SK-N-SH treated with all-trans-retinoic acid at 6 μM for 48 hours (cell line): ENCODE measurements around the gene ELK1.

Experiments used
- ATAC-seq: fragments of 200-7000 bp; cut with Tn5 transposase; 3 replicates; pipeline ENCODE4 v1.9.1; 2020; ENCODE audit warnings: mild to moderate bottlenecking, moderate library complexity
- BACH2 ChIP-seq: fragments of 250-450 bp; sonication (Bioruptor Pico); IDR thresholded peaks from 2 replicates; pipeline ENCODE4 v1.9.0; 2021; ENCODE audit warnings: mild to moderate bottlenecking, borderline replicate concordance
- CREB5 ChIP-seq: fragments of 250-450 bp; sonication (Bioruptor Pico); IDR thresholded peaks from 2 replicates; pipeline ENCODE4 v1.5.1; 2020; ENCODE audit warnings: low read depth, mild to moderate bottlenecking, moderate library complexity
- CSDC2 ChIP-seq: fragments of 250-450 bp; sonication (Bioruptor Pico); IDR thresholded peaks from 2 replicates; pipeline ENCODE4 v1.5.0; 2020; ENCODE audit warnings: mild to moderate bottlenecking, moderate library complexity
- CSRNP3 ChIP-seq: fragments of 250-450 bp; sonication (Bioruptor Pico); IDR thresholded peaks from 2 replicates; pipeline ENCODE4 v1.5.1; 2021; ENCODE audit warnings: mild to moderate bottlenecking, moderate library complexity
- ESRRG ChIP-seq: fragments of 250-450 bp; sonication (Bioruptor Pico); IDR thresholded peaks from 2 replicates; pipeline ENCODE4 v1.6.1; 2021; ENCODE audit warnings: mild to moderate bottlenecking
- GLIS3 ChIP-seq: fragments of 250-450 bp; sonication (Bioruptor Pico); IDR thresholded peaks from 2 replicates; pipeline ENCODE4 v1.5.0; 2020; ENCODE audit warnings: mild to moderate bottlenecking, moderate library complexity
- ISL1 ChIP-seq: fragments of 250-450 bp; sonication (Bioruptor Pico); IDR thresholded peaks from 2 replicates; pipeline ENCODE4 v2.1.2; 2022; ENCODE audit warnings: mild to moderate bottlenecking, moderate library complexity
- OSR1 ChIP-seq: fragments of 250-450 bp; sonication (Bioruptor Pico); IDR thresholded peaks from 2 replicates; pipeline ENCODE4 v1.8.0; 2022; ENCODE audit warnings: moderate library complexity, mild to moderate bottlenecking, inconsistent platforms
- PATZ1 ChIP-seq: fragments of 250-450 bp; sonication (Bioruptor Pico); IDR thresholded peaks from 2 replicates; pipeline ENCODE4 v1.8.0; 2020; ENCODE audit warnings: mild to moderate bottlenecking, moderate library complexity, borderline replicate concordance
- PPARA ChIP-seq: fragments of 250-450 bp; sonication (Bioruptor Pico); IDR thresholded peaks from 2 replicates; pipeline ENCODE4 v1.5.0; 2020; ENCODE audit warnings: mild to moderate bottlenecking, borderline replicate concordance
- SNAI2 ChIP-seq: fragments of 250-450 bp; sonication (Bioruptor Pico); IDR thresholded peaks from 2 replicates; pipeline ENCODE4 v1.5.0; 2020; ENCODE audit warnings: mild to moderate bottlenecking, moderate library complexity
- TCF4 ChIP-seq: fragments of 250-450 bp; sonication (Bioruptor Pico); IDR thresholded peaks from 2 replicates; pipeline ENCODE4 v1.8.0; 2021; ENCODE audit warnings: mild to moderate bottlenecking, moderate library complexity, borderline replicate concordance
- TOX ChIP-seq: fragments of 250-450 bp; sonication (Bioruptor Pico); IDR thresholded peaks from 2 replicates; pipeline ENCODE4 v1.8.0; 2021; ENCODE audit warnings: mild to moderate bottlenecking, moderate library complexity, borderline replicate concordance
- TSHZ2 ChIP-seq: fragments of 250-450 bp; sonication (Bioruptor Pico); IDR thresholded peaks from 2 replicates; pipeline ENCODE4 v1.5.0; 2020; ENCODE audit warnings: mild to moderate bottlenecking, moderate library complexity
- ZC3H10 ChIP-seq: fragments of 250-450 bp; sonication (Bioruptor Pico); IDR thresholded peaks from 2 replicates; pipeline ENCODE4 v1.5.1; 2021; ENCODE audit warnings: mild to moderate bottlenecking, moderate library complexity
- ZFP3 ChIP-seq: fragments of 250-450 bp; sonication (Bioruptor Pico); IDR thresholded peaks from 2 replicates; pipeline ENCODE4 v1.5.0; 2020; ENCODE audit warnings: mild to moderate bottlenecking, moderate library complexity
- ZFP30 ChIP-seq: fragments of 450-650 bp; formaldehyde crosslinking; IDR thresholded peaks from 2 replicates; pipeline ENCODE4 v1.5.0; 2022; ENCODE audit warnings: mild to moderate bottlenecking, moderate library complexity
- ZNF70 ChIP-seq: fragments of 450-650 bp; formaldehyde crosslinking; IDR thresholded peaks from 2 replicates; pipeline ENCODE4 v1.5.0; 2020; ENCODE audit warnings: mild to moderate bottlenecking, moderate library complexity
- ZNF8 ChIP-seq: fragments of 450-650 bp; formaldehyde crosslinking; IDR thresholded peaks from 2 replicates; pipeline ENCODE4 v1.5.0; 2020; ENCODE audit warnings: mild to moderate bottlenecking, moderate library complexity
- TF ChIP-seq, protein P1 (sequence below): fragments of 250-450 bp; sonication (Bioruptor Pico); IDR thresholded peaks from 2 replicates; pipeline ENCODE4 v1.8.0; 2021; ENCODE audit warnings: low read depth, mild to moderate bottlenecking, moderate library complexity, borderline replicate concordance

Gene ELK1

DNA sequence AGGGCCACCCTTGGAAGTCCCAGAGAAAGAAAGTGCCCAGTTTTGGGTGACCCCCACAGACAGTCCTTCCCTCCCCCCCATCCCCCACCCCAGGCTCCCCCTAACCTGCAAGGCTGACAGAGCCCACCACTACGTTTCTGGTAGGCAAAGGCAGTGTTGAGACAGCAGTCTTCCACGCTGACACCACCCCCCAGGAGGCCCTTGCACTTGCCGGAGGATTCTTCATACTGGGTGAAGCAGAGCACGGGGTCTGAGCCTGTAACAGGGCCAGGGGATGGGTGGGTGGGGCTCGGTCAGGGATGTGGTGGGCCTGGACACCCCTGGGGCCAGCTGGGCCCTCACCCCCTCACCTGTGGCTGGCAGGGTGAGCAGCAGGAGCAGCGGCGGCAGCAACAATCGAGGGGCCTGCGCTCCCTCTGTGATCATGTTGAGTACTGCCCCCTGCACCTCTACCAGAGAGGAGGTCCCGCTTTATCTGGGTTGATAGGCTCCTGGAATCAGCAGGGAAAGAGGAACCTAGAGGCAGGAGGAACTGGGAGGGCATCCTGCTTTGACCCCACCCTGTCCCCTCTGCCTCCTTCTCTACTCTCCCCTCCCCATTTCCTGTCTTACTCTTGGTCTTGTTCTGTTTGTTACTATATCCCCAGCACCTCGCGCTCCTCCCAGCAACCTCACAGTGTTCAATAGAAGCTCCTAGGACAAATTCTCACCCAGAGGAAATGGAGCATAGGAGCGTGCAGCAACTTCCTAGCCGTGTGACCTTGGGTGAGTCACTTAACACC lies 20.8 kb downstream of the ELK1 start, which contains the start of gene CFP:
CFP (minus strand) TSS at position 512 of the 782 bp plus-strand sequence; CDS start at position 426, 86 bp downstream.
- ATAC-seq = no peak
- TF ChIP-seq PATZ1 (no peak), TSHZ2 (no peak), SNAI2 (no peak), CREB5 (no peak), OSR1 (CRISPR knock-in tag) (no peak), CSRNP3 (CRISPR knock-in tag) (no peak), ZNF8 (CRISPR knock-in tag) (no peak), PPARA (CRISPR knock-in tag) (no peak), ISL1 (CRISPR knock-in tag) (no peak), ESRRG (CRISPR knock-in tag) (no peak), ZC3H10 (CRISPR knock-in tag) (no peak), ZFP3 (CRISPR knock-in tag) (no peak), TOX (CRISPR knock-in tag) (no peak), ZNF70 (CRISPR knock-in tag) (no peak), ZFP30 (CRISPR knock-in tag) (no peak), TCF4 (CRISPR knock-in tag) (no peak), GLIS3 (CRISPR knock-in tag) (no peak), BACH2 (CRISPR knock-in tag) (no peak), CSDC2 (no peak)
- TF ChIP-seq, protein P1, sequence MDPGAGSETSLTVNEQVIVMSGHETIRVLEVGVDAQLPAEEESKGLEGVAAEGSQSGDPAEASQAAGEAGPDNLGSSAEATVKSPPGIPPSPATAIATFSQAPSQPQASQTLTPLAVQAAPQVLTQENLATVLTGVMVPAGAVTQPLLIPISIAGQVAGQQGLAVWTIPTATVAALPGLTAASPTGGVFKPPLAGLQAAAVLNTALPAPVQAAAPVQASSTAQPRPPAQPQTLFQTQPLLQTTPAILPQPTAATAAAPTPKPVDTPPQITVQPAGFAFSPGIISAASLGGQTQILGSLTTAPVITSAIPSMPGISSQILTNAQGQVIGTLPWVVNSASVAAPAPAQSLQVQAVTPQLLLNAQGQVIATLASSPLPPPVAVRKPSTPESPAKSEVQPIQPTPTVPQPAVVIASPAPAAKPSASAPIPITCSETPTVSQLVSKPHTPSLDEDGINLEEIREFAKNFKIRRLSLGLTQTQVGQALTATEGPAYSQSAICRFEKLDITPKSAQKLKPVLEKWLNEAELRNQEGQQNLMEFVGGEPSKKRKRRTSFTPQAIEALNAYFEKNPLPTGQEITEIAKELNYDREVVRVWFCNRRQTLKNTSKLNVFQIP (CRISPR knock-in tag) = no peak

DNA sequence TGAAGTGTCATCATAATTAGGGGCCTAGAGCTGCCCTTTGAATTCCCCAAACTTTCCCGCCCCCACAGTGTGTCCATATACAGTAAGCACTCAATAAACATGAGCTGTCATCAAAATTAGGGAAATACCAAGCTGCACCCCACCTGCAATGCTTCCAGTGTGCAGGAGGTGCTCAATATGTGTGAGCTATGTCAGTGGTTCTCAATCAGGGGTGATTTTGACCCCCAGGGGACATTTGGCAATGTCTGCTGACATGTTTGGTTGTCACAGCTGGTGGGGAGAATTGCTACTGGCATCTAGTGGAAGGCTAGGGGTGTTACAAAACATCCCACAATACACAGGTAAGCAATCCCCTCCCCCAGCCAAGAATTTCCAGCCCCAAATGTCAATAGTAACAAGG lies 21.4 kb downstream of the ELK1 start:
- ATAC-seq = no peak
- TF ChIP-seq TSHZ2 (no peak), TOX (CRISPR knock-in tag) (no peak)
- TF ChIP-seq, protein P1 (CRISPR knock-in tag) = no peak
